Body of pancreas (tissue), 4 donors: ENCODE measurements around the gene NRG4.

Source experiments
- CTCF ChIP-seq, 7 experiments: fragments of 450-650 bp in 4 of 7; fragments of 200-600 bp in 3 of 7; sonication (generic) in 3 of 7; IDR thresholded peaks; one replicate each; pipeline ENCODE4 v1.5.1; 2016 to 2019; ENCODE audit warnings: antibody characterized with exemption in 7 of 7
- POLR2A ChIP-seq, 3 donors: fragments of 450-650 bp; IDR thresholded peaks; one replicate each; pipeline ENCODE4 v1.6.1; 2016; ENCODE audit warnings: antibody characterized with exemption in 3 of 3, mild to moderate bottlenecking in 2 of 3

- TF ChIP-seq CTCF (IDR thresholded peaks at IDR 0.05) (no peak), POLR2A (IDR thresholded peaks at IDR 0.05) (no peak)
These were observed 48.1 kb upstream of the NRG4 start for GRCh38 chr15:76060118-76060989.
